Measurements from ENCODE around the gene PCDHGA10. TPM values are rescaled to one million over a fixed set of nuclear protein-coding genes. Genes with fewer than 3 reads are reported as not detected.

The PCDHGA10 gene
- polyA plus RNA-seq, 1 of the 3 experiments (the other 2 are of a cell fraction), result 2.0 TPM

- H3K9ac ChIP-seq, result no peak within 1 kb of the TSS
- peaks cover 3 to 57% of the 10 kb centered on the region in 2 experiments for H3K36me3 ChIP-seq (replicated peaks in 1 of 2; ENCODE audit: control insufficient read depth in 1 of 2, insufficient read depth in 2 of 2, low read length in 1 of 2)
- ChIA-PET POLR2A (no interaction called here), CTCF (interaction anchor here (0.9 to 2.7 kb wide), 6 partner anchors 17 to 197 kb away, joined by 3 to 10 read pairs (median 6); partner anchors contain the start of gene PCDHB14)
- 93% methylated on average over 42 of the region's 42 CpGs for WGBS (ENCODE audit: low lambda C conversion rate)
- no peak within 1 kb of the TSS for H3K27ac ChIP-seq (ENCODE audit: low read depth in 2 of 2, low read length in 1 of 2)
- peak within 1 kb of the TSS in 1 of 2 experiments; percentile 22; a peak in 1 of 4 replicates for H3K4me3 ChIP-seq (ENCODE audit: low read depth in 2 of 2, low read length in 1 of 2)
- H3K4me1 ChIP-seq (ENCODE audit: control insufficient read depth in 1 of 2, insufficient read depth in 2 of 2, low read depth in 1 of 2, low read length in 1 of 2), result no peaks in the 10 kb centered on the region; a peak in 1 of 4 replicates
- peaks cover 4% of the 10 kb centered on the region for H3F3A ChIP-seq (replicated peaks; ENCODE audit: insufficient read depth)
- peaks cover 23% of the 10 kb centered on the region for H3K79me2 ChIP-seq (ENCODE audit: insufficient read depth)
- no peaks in the 10 kb centered on the region for H4K20me1 ChIP-seq (ENCODE audit: insufficient read depth)
- H3K9me2 ChIP-seq, result no peaks in the 10 kb centered on the region
- peaks cover 22% of the 10 kb centered on the region for H3K9me3 ChIP-seq
- H2AFZ ChIP-seq (ENCODE audit: low read depth), result no peak within 1 kb of the TSS
- H3K27me3 ChIP-seq (ENCODE audit: insufficient read depth), result no peaks in the 10 kb centered on the region
- H3K4me2 ChIP-seq, result no peak within 1 kb of the TSS
- TF ChIP-seq TCF12 (IDR thresholded peaks at IDR 0.05) (no peak), EP300 (IDR thresholded peaks at IDR 0.05; ENCODE audit: borderline replicate concordance in 1 of 2, low read depth in 1 of 2, low read length in 1 of 2) (no peak), JUND (IDR thresholded peaks at IDR 0.05) (no peak), GABPA (IDR thresholded peaks at IDR 0.05; ENCODE audit: low read depth) (no peak), NFIC (IDR thresholded peaks at IDR 0.05; ENCODE audit: borderline replicate concordance) (no peak), NRF1 (IDR thresholded peaks at IDR 0.05; ENCODE audit: low read depth, low read length) (no peak), MEF2A (IDR thresholded peaks at IDR 0.05; ENCODE audit: borderline replicate concordance, low read depth) (no peak), MAX (IDR thresholded peaks at IDR 0.05; ENCODE audit: low read depth) (no peak), RAD21 (IDR thresholded peaks at IDR 0.05; ENCODE audit: low read length) (no peak), RCOR1 (IDR thresholded peaks at IDR 0.05; ENCODE audit: low read length) (no peak), FOXJ3 (CRISPR knock-in tag; IDR thresholded peaks at IDR 0.05) (no peak), REST (IDR thresholded peaks at IDR 0.05; ENCODE audit: low read depth, low read length) (no peak), EZH2phosphoT487 (IDR thresholded peaks at IDR 0.05; ENCODE audit: borderline replicate concordance, low read depth) (no peak), FOSL2 (IDR thresholded peaks at IDR 0.05; ENCODE audit: borderline replicate concordance, low read depth) (no peak), RFX5 (IDR thresholded peaks at IDR 0.05; ENCODE audit: low read length) (no peak), ZBTB33 (IDR thresholded peaks at IDR 0.05; ENCODE audit: borderline replicate concordance, low read depth) (no peak), TAF1 (IDR thresholded peaks at IDR 0.05; ENCODE audit: borderline replicate concordance, low read depth, low read length) (no peak)
- DNase-seq, result no peak
Observed at GRCh38 chr5:141420855-141421488, 8.2 kb downstream of the PCDHGA10 start, which contains the start of gene PCDHGA11. TSS of gene PCDHGA11 (plus strand) at chr5:141421051. CDS start at chr5:141421228, 177 bp downstream.

Measured in SK-N-SH (cell line).